HG02571 (cell line): ENCODE measurements around the gene BARHL2.

Experiments used
- ATAC-seq: cut with Tn5 transposase; IDR thresholded peaks from one replicate; pipeline ENCODE4 v1.9.1; 2021; ENCODE audit warnings: mild to moderate bottlenecking, moderate library complexity; ENCODE audit not compliant: unreplicated experiment

The BARHL2 gene

DNA sequence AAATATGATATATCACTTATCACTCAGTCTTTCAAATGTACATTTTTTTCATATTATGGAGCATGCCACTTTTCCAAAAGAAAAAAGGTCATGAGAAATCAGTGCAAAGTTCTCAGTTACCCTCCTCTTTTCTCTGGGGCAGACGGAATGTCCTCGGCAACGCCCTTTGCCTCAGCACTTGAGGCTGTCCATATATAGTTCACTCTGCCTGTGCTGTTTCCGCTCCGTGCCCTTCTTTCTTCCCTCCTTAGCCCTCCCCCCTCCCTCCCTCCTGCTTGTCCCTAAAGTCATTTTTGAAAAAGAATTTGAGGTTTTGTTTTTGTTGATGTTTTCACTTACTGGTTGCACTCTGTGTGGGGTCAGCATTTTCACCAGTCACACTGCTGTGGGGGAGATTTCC, 5.4 kb downstream of the BARHL2 start:
- ATAC-seq = no peak

DNA sequence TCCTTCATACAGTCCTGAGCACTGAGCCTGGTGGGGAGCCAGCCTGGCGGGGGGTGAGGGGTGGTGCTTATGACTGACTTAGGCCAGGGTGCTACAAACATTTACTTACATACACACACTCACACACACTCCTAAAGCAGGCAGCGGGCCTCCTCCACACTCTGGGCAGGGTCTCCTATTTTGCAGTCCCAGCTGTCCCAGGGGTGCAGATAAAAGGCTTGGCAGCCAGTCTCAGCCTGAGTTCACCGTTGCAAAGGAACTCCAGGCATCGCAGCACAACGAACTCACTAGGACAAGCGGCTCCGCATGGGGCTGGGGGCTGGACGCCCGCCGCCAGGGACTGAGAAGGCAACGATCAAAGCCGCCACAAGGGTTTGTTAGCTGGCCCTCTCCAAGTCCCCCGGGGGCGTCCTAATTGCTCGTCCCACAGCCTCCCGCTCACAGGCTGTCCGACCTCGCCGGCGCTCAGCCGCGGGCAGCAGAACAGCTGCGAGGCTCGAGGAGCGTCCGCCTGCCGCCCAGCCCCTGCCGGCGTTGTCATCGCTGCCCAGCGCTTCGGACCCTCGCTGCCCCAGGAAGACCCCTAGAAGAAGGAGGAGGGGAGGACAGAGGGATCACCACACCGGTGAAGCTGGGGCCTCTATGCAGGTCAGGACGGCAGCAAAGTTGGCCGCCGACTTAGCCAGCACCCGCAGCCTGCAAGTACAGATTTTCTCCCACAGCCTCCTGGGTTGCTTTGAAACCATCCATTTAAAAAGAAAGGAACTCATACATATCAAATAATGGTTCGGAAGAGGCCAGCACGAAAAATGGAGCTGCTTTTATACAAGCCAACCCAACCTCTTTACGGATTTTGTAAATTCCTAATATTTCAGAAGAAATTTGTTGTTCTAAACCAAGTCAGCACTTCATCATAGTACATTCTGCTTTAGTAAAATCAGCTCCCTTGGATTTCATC, 6.2 kb downstream of the BARHL2 start:
- ATAC-seq = no peak

DNA sequence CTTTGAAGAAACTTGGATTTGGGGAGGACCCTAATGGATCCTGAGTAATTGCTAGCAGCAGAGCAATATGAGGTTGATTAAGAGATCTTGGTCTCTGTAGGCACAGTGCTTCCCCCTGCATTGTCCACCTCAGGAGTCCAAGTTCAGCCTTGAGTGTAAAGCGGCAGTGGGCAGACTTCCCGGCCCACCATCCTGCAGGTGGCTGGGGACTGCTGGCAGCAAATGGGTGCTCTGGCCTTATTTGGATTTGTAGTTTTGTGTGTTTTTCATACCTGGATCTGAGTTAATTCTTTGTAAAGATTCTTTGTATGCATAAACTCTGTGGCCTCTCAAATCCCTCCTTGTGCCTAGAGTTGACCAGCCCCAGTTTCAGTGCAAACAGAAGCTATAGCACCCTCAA, 7.6 kb downstream of the BARHL2 start:
- ATAC-seq = no peak

DNA sequence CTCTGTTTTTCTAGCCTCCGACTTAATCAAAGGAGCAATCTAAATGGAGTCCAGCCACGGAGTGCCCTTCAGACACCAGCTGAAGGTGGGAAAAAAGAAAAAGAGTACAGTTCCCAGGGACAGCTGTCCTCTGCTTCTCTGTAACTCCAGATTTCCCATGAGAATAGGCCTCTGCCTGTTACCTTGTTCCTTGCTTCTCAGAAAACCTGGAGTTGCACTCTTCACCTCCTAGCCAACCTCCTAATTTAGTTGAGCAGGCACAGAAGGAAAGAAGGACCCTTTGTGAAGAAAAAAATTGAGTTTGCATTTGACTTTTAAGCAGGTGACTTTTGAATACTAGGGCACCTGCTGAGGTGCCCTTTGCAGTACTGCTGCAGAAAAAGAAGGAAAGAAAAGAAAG, 8.3 kb downstream of the BARHL2 start:
- no peak for ATAC-seq

- ATAC-seq = no peak
Measured at GRCh38 chr1:90708236-90708786, 8.8 kb downstream of the BARHL2 start.

DNA sequence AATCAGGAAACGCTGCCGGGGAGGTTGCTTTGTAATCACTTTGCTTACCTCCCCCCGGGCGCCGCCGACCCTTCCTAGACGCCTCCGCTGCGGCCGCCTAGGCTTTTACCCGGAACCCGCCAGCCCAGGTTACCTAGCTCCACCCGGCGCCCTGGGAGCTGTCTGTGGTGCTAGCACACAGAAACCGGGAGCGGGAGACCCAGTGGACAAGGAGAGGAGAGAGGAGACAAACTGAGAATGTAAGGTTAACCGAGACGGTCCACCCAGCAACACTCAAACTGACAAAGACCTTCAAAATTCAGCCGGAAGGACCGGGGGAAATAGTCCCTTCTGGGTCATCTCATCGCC, 9.8 kb downstream of the BARHL2 start:
- ATAC-seq = no peak

- no peak for ATAC-seq
Measured at GRCh38 chr1:90706437-90707362, 10.4 kb downstream of the BARHL2 start.

- ATAC-seq = no peak
Measured at GRCh38 chr1:90705956-90706355, 11.1 kb downstream of the BARHL2 start.

DNA sequence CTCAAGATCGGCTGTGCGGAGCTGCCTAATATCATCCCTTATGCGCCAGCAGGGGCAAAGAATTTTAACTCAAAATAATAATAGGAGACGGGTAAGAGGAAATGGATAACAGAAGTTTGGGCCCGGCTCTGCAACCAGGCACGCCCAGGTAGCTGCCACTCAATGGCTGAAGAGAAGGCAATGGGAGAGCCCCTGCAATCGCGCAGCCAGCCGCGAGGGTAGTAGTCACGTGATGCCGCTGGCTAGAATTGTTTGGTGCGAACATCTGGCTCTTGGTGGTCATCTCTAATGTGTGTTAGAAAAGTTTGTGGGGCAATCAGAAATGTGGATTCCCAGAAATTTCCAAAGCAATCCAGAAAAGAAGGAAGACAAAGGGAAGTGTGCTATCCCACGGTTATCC, 12.3 kb downstream of the BARHL2 start:
- ATAC-seq = no peak

GRCh38 chr1:90694846-90695245, 22.3 kb downstream of the BARHL2 start:
- no peak for ATAC-seq

- no peak for ATAC-seq
Measured at GRCh38 chr1:90687747-90688146, 29.4 kb downstream of the BARHL2 start.

DNA sequence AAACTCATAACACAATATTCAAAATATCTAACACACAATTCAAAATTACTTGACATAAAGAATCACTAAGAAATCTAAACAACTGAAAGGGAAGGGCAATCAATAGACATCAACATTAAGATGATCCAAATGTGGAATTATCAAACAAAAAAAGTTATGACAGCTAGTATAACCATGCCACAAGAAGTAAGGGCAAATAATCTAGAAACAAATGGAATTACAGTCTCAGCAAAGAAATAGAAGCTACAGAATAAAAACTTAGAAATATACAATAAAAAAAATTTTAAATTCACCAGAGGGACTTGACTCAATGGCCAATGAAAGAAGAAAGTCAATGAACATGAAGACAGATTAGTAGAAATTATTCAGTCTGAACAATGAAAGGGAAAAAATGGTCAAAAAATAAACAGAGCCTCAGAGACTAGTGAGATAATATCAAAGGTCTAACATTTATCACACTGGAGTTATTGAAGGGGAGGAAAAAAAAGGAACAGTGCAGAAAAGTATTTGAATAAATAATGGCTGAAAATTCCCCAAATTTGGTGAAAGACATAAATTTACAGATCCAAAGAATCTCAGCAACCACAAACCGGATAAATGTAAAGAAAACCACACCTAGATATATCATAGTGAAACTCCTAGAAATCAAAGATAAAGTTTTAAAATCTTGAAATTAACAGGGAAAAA, 41.8 kb downstream of the BARHL2 start:
- no peak for ATAC-seq

DNA sequence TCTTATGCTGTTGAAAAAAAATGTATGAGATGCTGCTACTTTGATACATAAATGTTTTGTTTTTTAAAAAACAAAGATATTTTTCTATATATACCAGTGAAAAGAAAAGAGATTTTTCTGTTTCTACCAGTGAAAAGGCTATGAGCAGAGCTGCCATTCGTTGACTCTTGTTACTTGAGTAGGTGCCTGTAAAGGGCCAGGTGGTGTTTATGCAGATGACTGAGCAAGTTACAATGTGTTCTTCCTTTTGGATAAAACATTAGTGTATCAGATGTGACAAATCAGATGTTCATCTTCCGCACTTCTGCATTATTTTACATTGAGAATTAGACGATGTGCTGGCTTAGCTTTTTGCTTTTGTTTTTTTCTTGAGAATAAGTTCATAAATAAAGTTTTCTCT, 45.4 kb downstream of the BARHL2 start:
- ATAC-seq = no peak

- no peak for ATAC-seq
Measured at GRCh38 chr1:90671251-90671650, 45.9 kb downstream of the BARHL2 start.
